ENCODE data around the gene MRM1.

- TF ChIP-seq CTCF (IDR thresholded peaks at IDR 0.05) (no peak), POLR2A (IDR thresholded peaks at IDR 0.05) (no peak)
These were observed 24.6 kb upstream of the MRM1 start for GRCh38 chr17:36576793-36577192.
